Stimulated activated CD4-positive, alpha-beta T cell treated with anti-CD3 and anti-CD28 coated beads, Interleukin-4, amount 100 ng/mL, for 24 hours (primary cell): ENCODE results near the gene PHACTR3.

Experiments
- DNase-seq: peaks from one replicate; pipeline ENCODE4 v3.0.0-alpha.2; 2020

Gene PHACTR3

GRCh38 chr20:59575216-59575615, 29.1 kb upstream of the PHACTR3 start:
- DNase-seq: no peak

- no peak for DNase-seq
Measured at GRCh38 chr20:59575653-59576052, 28.7 kb upstream of the PHACTR3 start.

GRCh38 chr20:59576216-59576953, 28.0 kb upstream of the PHACTR3 start:
- no peak for DNase-seq

- DNase-seq: no peak
Measured at GRCh38 chr20:59577037-59577808, 27.1 kb upstream of the PHACTR3 start.

GRCh38 chr20:59577809-59578435, 26.4 kb upstream of the PHACTR3 start:
- DNase-seq: no peak

GRCh38 chr20:59578436-59579403, 25.6 kb upstream of the PHACTR3 start:
- no peak for DNase-seq

- no peak for DNase-seq
Measured at GRCh38 chr20:59579404-59580145, 24.8 kb upstream of the PHACTR3 start.

- no peak for DNase-seq
Measured at GRCh38 chr20:59580146-59580946, 24.0 kb upstream of the PHACTR3 start.

GRCh38 chr20:59580991-59581401, 23.3 kb upstream of the PHACTR3 start:
- DNase-seq: no peak

- DNase-seq: no peak
Measured at GRCh38 chr20:59581993-59582679, 22.2 kb upstream of the PHACTR3 start.

- no peak for DNase-seq
Measured at GRCh38 chr20:59583428-59584277, 20.7 kb upstream of the PHACTR3 start.

GRCh38 chr20:59584278-59584925, 19.9 kb upstream of the PHACTR3 start:
- no peak for DNase-seq

- DNase-seq: no peak
Measured at GRCh38 chr20:59585714-59586409, 18.5 kb upstream of the PHACTR3 start.

- no peak for DNase-seq
Measured at GRCh38 chr20:59586613-59587012, 17.7 kb upstream of the PHACTR3 start.

- no peak for DNase-seq
Measured at GRCh38 chr20:59587570-59587969, 16.8 kb upstream of the PHACTR3 start.

GRCh38 chr20:59588236-59588855, 16.0 kb upstream of the PHACTR3 start:
- DNase-seq: no peak

GRCh38 chr20:59589086-59589684, 15.2 kb upstream of the PHACTR3 start:
- DNase-seq: no peak
